Activated B cell treated with CpG ODN at 0.5 μM for 24 hours (primary cell): ENCODE results near the gene RYK. TPM values are rescaled to one million over a fixed set of nuclear protein-coding genes. Genes with fewer than 3 reads are reported as not detected.

Experiments used
- ATAC-seq: fragments of 200-7000 bp; cut with Tn5 transposase; one replicate; pipeline ENCODE4 v1.10.0; 2021; ENCODE audit warnings: low read depth, mild to moderate bottlenecking, moderate library complexity
- CTCF ChIA-PET: fragments of 350-600 bp; sonication (Branson Sonifier 250); formaldehyde crosslinking; loops from one replicate; lab custom pipeline; 2021; ENCODE audit warnings: antibody characterized with exemption; lab: Charles Lee
- POLR2A ChIA-PET: fragments of 350-600 bp; sonication (Branson Sonifier 250); formaldehyde crosslinking; loops from one replicate; lab custom pipeline; 2021; ENCODE audit warnings: antibody characterized with exemption; lab: Charles Lee
- DNase-seq: peaks from one replicate; pipeline ENCODE4 v3.0.0; 2022
- H3K27ac Mint-ChIP-seq: one replicate; pipeline ENCODE4 v1.8.0; 2020; ENCODE audit warnings: mixed read lengths
- H3K27me3 Mint-ChIP-seq: one replicate; pipeline ENCODE4 v1.8.0; 2021; ENCODE audit warnings: mixed read lengths
- H3K36me3 Mint-ChIP-seq: one replicate; pipeline ENCODE4 v1.8.0; 2021; ENCODE audit warnings: low read depth, mixed read lengths
- H3K4me1 Mint-ChIP-seq: one replicate; pipeline ENCODE4 v1.8.0; 2021; ENCODE audit warnings: mixed read lengths
- H3K4me3 Mint-ChIP-seq: one replicate; pipeline ENCODE4 v1.8.0; 2020; ENCODE audit warnings: mild to moderate bottlenecking, mixed read lengths
- H3K9me3 Mint-ChIP-seq: one replicate; pipeline ENCODE4 v1.8.0; 2020; ENCODE audit warnings: mixed read lengths
- CTCF ChIP-seq: fragments of 200-600 bp; IDR thresholded peaks from one replicate; pipeline ENCODE4 v1.8.0; 2022; ENCODE audit warnings: antibody characterized with exemption, mild to moderate bottlenecking
- intact Hi-C: fragments of 100-400 bp; cut with micrococcal nuclease; formaldehyde crosslinking; loops from one replicate; pipeline ENCODE4 v1.15.1; 2024
- total RNA-seq: library from RNA; stranded (reverse); gene quantifications from 2 replicates; pipeline ENCODE4 v1.2.3, GENCODE V29; 2022

The RYK gene
- total RNA-seq, 1 donor from 2014 or later = 38.8 TPM

- Mint-ChIP-seq H3K27me3 (no peaks in the 10 kb centered on the region), H3K4me3 (no peak overlapping the region), H3K4me1 (peaks cover 81% of the 10 kb centered on the region), H3K36me3 (no peaks in the 10 kb centered on the region), H3K27ac (peak overlapping the region; percentile 13), H3K9me3 (no peaks in the 10 kb centered on the region)
- ATAC-seq (no peak), DNase-seq (no peak)
- intact Hi-C loops = loop anchor here (1.0 kb wide), 1 partner anchor 15 kb away; the partner anchor contains the start of gene RYK
- no peak for TF ChIP-seq CTCF
- CTCF ChIA-PET = interaction anchor here (4.6 kb wide), 1 partner anchor 23 kb away, joined by 23 read pairs; no protein-coding TSS in a partner anchor
- POLR2A ChIA-PET = interaction anchor here (1.5 kb wide), 1 partner anchor 250 kb away, joined by 5 read pairs; the partner anchor contains the start of genes ANAPC13 and CEP63
These were observed 15.0 kb downstream of the RYK start for GRCh38 chr3:134235577-134236076.

- intact Hi-C loops = no loop called here
- TF ChIP-seq CTCF = no peak
- Mint-ChIP-seq H3K9me3 (no peaks in the 10 kb centered on the region), H3K36me3 (peaks cover 3% of the 10 kb centered on the region), H3K4me1 (peaks cover 69% of the 10 kb centered on the region), H3K27ac (no peak overlapping the region), H3K4me3 (no peak overlapping the region), H3K27me3 (no peaks in the 10 kb centered on the region)
- ATAC-seq (no peak), DNase-seq (no peak)
- ChIA-PET POLR2A (interaction anchor here (0.7 to 2.2 kb wide), 4 partner anchors 16 to 279 kb away, joined by 3 to 6 read pairs (median 4); partner anchors contain the start of genes ANAPC13, CEP63 and RYK), CTCF (interaction anchor here (1.1 to 1.7 kb wide), 2 partner anchors 9 to 21 kb away, joined by 4 to 8 read pairs; no protein-coding TSS in a partner anchor)
These were observed 17.7 kb downstream of the RYK start for GRCh38 chr3:134232951-134233350.

GRCh38 chr3:134232151-134232550 is 18.5 kb downstream of the RYK start:
- ATAC-seq = no peak
- no peak for DNase-seq
- H3K4me1 Mint-ChIP-seq = peaks cover 61% of the 10 kb centered on the region
- peak overlapping the region; percentile 29 for H3K4me3 Mint-ChIP-seq
- CTCF ChIA-PET = interaction anchor here (1.1 to 1.7 kb wide), 2 partner anchors 8 to 20 kb away, joined by 4 to 8 read pairs; no protein-coding TSS in a partner anchor
- H3K27me3 Mint-ChIP-seq = no peaks in the 10 kb centered on the region
- POLR2A ChIA-PET = interaction anchor here (0.6 to 2.2 kb wide), 4 partner anchors 17 to 1884 kb away, joined by 3 to 6 read pairs (median 4); partner anchors contain the start of genes ANAPC13, CEP63 and RYK
- no peak overlapping the region for H3K27ac Mint-ChIP-seq
- H3K36me3 Mint-ChIP-seq = peaks cover 3% of the 10 kb centered on the region
- intact Hi-C loops = no loop called here
- no peak for TF ChIP-seq CTCF
- no peaks in the 10 kb centered on the region for H3K9me3 Mint-ChIP-seq

GRCh38 chr3:134231131-134231530 is 19.5 kb downstream of the RYK start:
- ATAC-seq (no peak), DNase-seq (no peak)
- ChIA-PET POLR2A (interaction anchor here (2.2 kb wide), 1 partner anchor 255 kb away, joined by 6 read pairs; the partner anchor contains the start of genes ANAPC13 and CEP63), CTCF (no interaction called here)
- Mint-ChIP-seq H3K4me1 (peaks cover 57% of the 10 kb centered on the region), H3K27ac (no peak overlapping the region), H3K27me3 (no peaks in the 10 kb centered on the region), H3K36me3 (peaks cover 3% of the 10 kb centered on the region), H3K4me3 (no peak overlapping the region), H3K9me3 (no peaks in the 10 kb centered on the region)
- intact Hi-C loops = no loop called here
- TF ChIP-seq CTCF = no peak

- no peak for DNase-seq
These were observed 21.6 kb downstream of the RYK start for GRCh38 chr3:134229038-134229437.

More at GRCh38 chr3:134229038-134229437, 21.6 kb downstream of the RYK start:
- Mint-ChIP-seq H3K9me3 (no peaks in the 10 kb centered on the region), H3K4me3 (no peak overlapping the region), H3K27me3 (no peaks in the 10 kb centered on the region), H3K36me3 (peaks cover 3% of the 10 kb centered on the region), H3K27ac (no peak overlapping the region), H3K4me1 (peaks cover 51% of the 10 kb centered on the region)
- intact Hi-C loops = no loop called here
- POLR2A ChIA-PET = no interaction called here
- CTCF ChIA-PET = interaction anchor here (1.1 kb wide), 1 partner anchor 16 kb away, joined by 4 read pairs; no protein-coding TSS in a partner anchor
- TF ChIP-seq CTCF = no peak
- ATAC-seq = no peak
